Putamen (tissue), 1 donor: ENCODE results near the gene KRT7.
A peak's percentile ranks its signal among the peaks of the same experiment; 100 is the strongest.
"Not testable (repeated sequence)": the region's sequence is repeated elsewhere in the genome, so short reads cannot be mapped to it uniquely, and the experiment has no call there.

Experiments used
- DNase-seq: peaks from one replicate; pipeline ENCODE4 v3.0.0-alpha.2; 2016; ENCODE audit warnings: low spot score

The KRT7 gene

GRCh38 chr12:52255926-52256583, 23.0 kb downstream of the KRT7 start:
- no peak for DNase-seq

GRCh38 chr12:52256584-52256935, 23.5 kb downstream of the KRT7 start:
- no peak for DNase-seq

- no peak for DNase-seq
Measured at GRCh38 chr12:52257074-52257551, 24.1 kb downstream of the KRT7 start.

- not testable (repeated sequence) for DNase-seq
Measured at GRCh38 chr12:52257922-52258321, 24.9 kb downstream of the KRT7 start.

- no peak for DNase-seq
Measured at GRCh38 chr12:52258335-52258901, 25.4 kb downstream of the KRT7 start.

- DNase-seq = no peak
Measured at GRCh38 chr12:52259657-52260243, 26.7 kb downstream of the KRT7 start.

GRCh38 chr12:52260361-52261207, 27.5 kb downstream of the KRT7 start:
- peak; percentile 44 for DNase-seq

GRCh38 chr12:52261208-52261484, 28.1 kb downstream of the KRT7 start:
- DNase-seq = no peak

- DNase-seq = no peak
Measured at GRCh38 chr12:52262286-52262685, 29.2 kb downstream of the KRT7 start.

GRCh38 chr12:52263761-52264434, 30.9 kb downstream of the KRT7 start:
- DNase-seq = no peak

GRCh38 chr12:52264435-52264825, 31.4 kb downstream of the KRT7 start:
- peak; percentile 25 for DNase-seq

- DNase-seq = no peak
Measured at GRCh38 chr12:52266514-52266913, 33.5 kb downstream of the KRT7 start.

- no peak for DNase-seq
Measured at GRCh38 chr12:52267266-52267665, 34.2 kb downstream of the KRT7 start.

- peak; percentile 66 for DNase-seq
Measured at GRCh38 chr12:52267699-52268098, 34.7 kb downstream of the KRT7 start.

- no peak for DNase-seq
Measured at GRCh38 chr12:52268212-52268611, 35.2 kb downstream of the KRT7 start.

- no peak for DNase-seq
Measured at GRCh38 chr12:52270541-52271070, 37.6 kb downstream of the KRT7 start.

GRCh38 chr12:52271158-52271557, 38.1 kb downstream of the KRT7 start:
- no peak for DNase-seq

- DNase-seq = no peak
Measured at GRCh38 chr12:52274521-52275120, 41.6 kb downstream of the KRT7 start, which contains the start of gene KRT86. TSS of gene KRT86 (plus strand) at chr12:52274645. CDS start at chr12:52301917, 27,272 bp downstream.

- DNase-seq = no peak
Measured at GRCh38 chr12:52275686-52276085, 42.6 kb downstream of the KRT7 start.

- DNase-seq = no peak
Measured at GRCh38 chr12:52277486-52278245, 44.6 kb downstream of the KRT7 start.
